Fibroblast of villous mesenchyme (primary cell): ENCODE results near the gene GRM4. TPM values are rescaled to one million over a fixed set of nuclear protein-coding genes. Genes with fewer than 3 reads are reported as not detected.

Source experiments
- DNase-seq: peaks from one replicate; pipeline ENCODE4 v3.0.0-alpha.2; 2010; ENCODE audit warnings: low read depth
- H3K4me3 ChIP-seq: 2 replicates; pipeline ENCODE4 v1.5.1; 2011; ENCODE audit warnings: low read depth, mild to moderate bottlenecking, low read length
- CTCF ChIP-seq: IDR thresholded peaks from 2 replicates; pipeline ENCODE4 v1.5.1; 2012; ENCODE audit warnings: low read depth, mild to moderate bottlenecking, low read length; ENCODE audit not compliant: insufficient read depth
- total RNA-seq: library from RNA; depleted of rRNA; stranded (reverse); fragments of >200 nt; gene quantifications from 2 replicates; pipeline ENCODE4 v1.2.3, GENCODE V29; 2012

The GRM4 gene
- total RNA-seq, 1 donor = under 0.01 TPM

- no peak overlapping the region for H3K4me3 ChIP-seq
- TF ChIP-seq CTCF = no peak
- DNase-seq = no peak
These were observed 43.2 kb downstream of the GRM4 start for GRCh38 chr6:34102696-34103095.

- H3K4me3 ChIP-seq = no peak overlapping the region
- no peak for DNase-seq
- no peak for TF ChIP-seq CTCF
These were observed 43.7 kb downstream of the GRM4 start for GRCh38 chr6:34102099-34102656.

DNA sequence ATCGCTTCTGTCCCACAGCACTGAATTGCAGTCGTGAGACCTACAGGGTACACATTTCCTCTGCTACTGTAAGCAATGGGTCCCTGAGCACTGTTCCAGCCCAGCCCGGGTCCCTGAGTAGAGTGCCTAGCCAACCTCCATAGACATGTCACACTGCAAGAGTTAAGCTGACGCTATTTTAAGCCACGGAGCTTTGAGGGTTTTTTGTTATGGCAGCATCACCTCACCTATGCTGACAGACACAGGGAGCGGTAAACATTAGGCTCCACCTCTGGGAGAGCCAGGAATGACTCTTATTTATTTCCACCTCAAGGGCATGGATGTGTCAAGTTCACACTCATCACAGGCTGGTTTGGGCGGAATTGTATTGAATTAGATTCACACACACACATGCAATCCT is 45.1 kb downstream of the GRM4 start:
- TF ChIP-seq CTCF = no peak
- H3K4me3 ChIP-seq = no peak overlapping the region
- DNase-seq = no peak

- DNase-seq = no peak
- TF ChIP-seq CTCF = no peak
- no peak overlapping the region for H3K4me3 ChIP-seq
These were observed 46.0 kb downstream of the GRM4 start for GRCh38 chr6:34099878-34100277.

DNA sequence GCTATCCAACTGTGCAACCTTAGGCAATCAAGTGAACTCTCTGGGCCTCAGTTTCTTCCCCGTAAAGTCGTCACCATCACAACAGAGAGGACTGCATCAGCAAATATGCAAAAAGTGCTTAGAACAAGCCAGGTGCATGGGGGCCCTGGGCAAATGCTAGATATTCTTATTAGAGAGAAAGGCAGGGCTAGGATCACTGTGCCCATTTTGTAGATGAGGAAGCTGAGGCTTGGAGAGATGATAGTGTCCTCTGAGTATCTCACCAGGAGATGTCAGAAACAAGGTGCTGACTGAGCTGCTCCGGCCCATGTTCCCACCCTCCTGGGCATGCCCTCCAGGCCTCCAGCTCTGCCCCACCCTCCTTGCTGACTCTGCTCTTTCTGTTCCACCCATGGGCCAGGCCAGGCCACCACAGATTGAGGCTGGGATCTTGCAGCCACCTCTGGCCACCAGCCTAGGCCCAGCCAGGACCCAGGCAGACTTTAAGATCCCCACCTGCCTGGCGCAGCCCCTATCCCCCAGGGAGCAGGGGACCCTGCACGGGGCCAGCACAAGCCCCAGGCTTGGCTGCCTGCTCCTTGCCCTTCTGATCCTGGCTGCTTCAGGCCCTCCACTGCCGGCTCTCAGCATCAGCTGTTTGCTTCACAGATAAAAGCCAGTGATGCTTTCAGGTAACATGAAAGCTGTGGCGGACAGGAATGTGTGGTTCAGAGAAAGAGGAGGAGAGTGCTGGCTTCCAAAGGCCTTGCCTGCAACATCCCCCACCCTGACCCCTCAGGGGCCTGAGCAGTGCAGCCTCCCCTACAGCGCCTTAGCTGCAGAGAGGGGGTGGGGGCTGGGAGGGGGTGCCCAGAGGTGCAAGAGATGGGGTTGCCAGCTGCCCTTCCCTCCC is 47.6 kb downstream of the GRM4 start:
- no peak for TF ChIP-seq CTCF
- no peak overlapping the region for H3K4me3 ChIP-seq
- no peak for DNase-seq

- no peak for DNase-seq
- no peak overlapping the region for H3K4me3 ChIP-seq
- no peak for TF ChIP-seq CTCF
These were observed 49.1 kb downstream of the GRM4 start for GRCh38 chr6:34096814-34097213.

DNA sequence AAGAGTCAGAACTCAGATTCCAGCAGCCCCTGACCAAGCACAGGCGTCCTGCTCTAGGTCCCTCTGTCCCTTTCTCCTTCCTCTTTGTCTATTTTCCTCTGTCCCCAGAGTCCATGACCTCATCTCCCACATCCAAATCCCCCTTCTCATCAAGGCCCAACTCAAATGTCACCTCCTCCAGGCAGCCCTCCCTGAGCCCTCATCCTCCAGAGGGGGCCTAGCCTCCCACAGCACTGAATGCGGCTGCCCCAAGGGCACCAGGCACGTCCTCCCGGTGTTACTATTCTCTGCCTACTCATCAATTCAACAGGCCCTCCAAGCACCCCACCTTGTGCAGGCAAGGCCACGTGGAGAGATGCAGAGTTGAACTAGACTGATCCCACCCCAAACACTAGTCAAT is 49.7 kb downstream of the GRM4 start:
- no peak overlapping the region for H3K4me3 ChIP-seq
- no peak for DNase-seq
- no peak for TF ChIP-seq CTCF
